B cell (primary cell): ENCODE measurements around the gene RBM33. TPM values are rescaled to one million over a fixed set of nuclear protein-coding genes. Genes with fewer than 3 reads are reported as not detected.

Experiments
- ATAC-seq: fragments of 200-7000 bp; cut with Tn5 transposase; one replicate; pipeline ENCODE4 v1.10.0; 2021; ENCODE audit warnings: low read depth, mild to moderate bottlenecking, moderate number of reproducible peaks, moderate library complexity
- CTCF ChIA-PET: fragments of 350-600 bp; sonication (Branson Sonifier 250); formaldehyde crosslinking; loops from one replicate; lab custom pipeline; 2021; ENCODE audit warnings: antibody characterized with exemption, inconsistent platforms; lab: Charles Lee
- POLR2A ChIA-PET: fragments of 350-600 bp; sonication (Branson Sonifier 250); formaldehyde crosslinking; loops from one replicate; lab custom pipeline; 2021; ENCODE audit warnings: antibody characterized with exemption; lab: Charles Lee
- DNase-seq: peaks from one replicate; pipeline ENCODE4 v3.0.0; 2013
- H2AFZ ChIP-seq: 2 replicates; pipeline ENCODE4 v1.6.1; 2012; ENCODE audit warnings: mild to moderate bottlenecking, low read depth, low read length; ENCODE audit not compliant: insufficient read depth, poor library complexity, severe bottlenecking
- H3K27ac ChIP-seq, 2 donors: 1 replicate in 1 of 2; 2 replicates in 1 of 2; pipeline ENCODE4 v1.5.1; 2012 to 2013; ENCODE audit warnings: low read length in 2 of 2, mild to moderate bottlenecking in 2 of 2, moderate library complexity in 1 of 2
- H3K27me3 ChIP-seq, 4 experiments: fragments of 200-600 bp in 1 of 4; sonication (generic) in 1 of 4; replicated peaks in 1 of 4; 1 replicate in 2 of 4; 2 replicates in 2 of 4; pipeline versions ENCODE4 v1.6.1 to v1.7.0; 2013 to 2016; ENCODE audit warnings: low read length in 3 of 4, mild to moderate bottlenecking in 2 of 4, mixed read lengths in 1 of 4, moderate library complexity in 1 of 4; ENCODE audit not compliant: insufficient read depth in 4 of 4, control insufficient read depth in 3 of 4; ENCODE audit errors: control extremely low read depth in 1 of 4
- H3K36me3 ChIP-seq, 2 experiments: replicated peaks in 1 of 2; 1 replicate in 1 of 2; 2 replicates in 1 of 2; pipeline versions ENCODE4 v1.6.1 to v1.7.1; 2013; ENCODE audit warnings: low read length in 1 of 2; ENCODE audit not compliant: insufficient read depth in 2 of 2, control insufficient read depth in 1 of 2; ENCODE audit errors: control extremely low read depth in 1 of 2, extremely low read depth in 1 of 2
- H3K4me1 ChIP-seq, 2 donors: fragments of 200-600 bp in 1 of 2; sonication (generic) in 1 of 2; 1 replicate in 1 of 2; 2 replicates in 1 of 2; pipeline versions ENCODE4 v1.5.1 to v1.6.1; 2013 to 2017; ENCODE audit warnings: low read length in 2 of 2; ENCODE audit not compliant: control insufficient read depth in 2 of 2, insufficient read depth in 2 of 2
- H3K4me2 ChIP-seq: replicated peaks from 2 replicates; pipeline ENCODE3; 2012; ENCODE audit warnings: mild to moderate bottlenecking, low read depth, low read length; ENCODE audit not compliant: poor library complexity, severe bottlenecking
- H3K4me3 ChIP-seq, 5 experiments: fragments of 200-600 bp in 1 of 5; sonication (generic) in 1 of 5; 1 replicate in 3 of 5; 2 replicates in 2 of 5; pipeline versions ENCODE4 v1.5.1 to v1.7.0; 2011 to 2016; ENCODE audit warnings: low read length in 4 of 5, mild to moderate bottlenecking in 4 of 5, low read depth in 2 of 5, control low read depth in 1 of 5, moderate library complexity in 1 of 5; ENCODE audit not compliant: insufficient read depth in 1 of 5; ENCODE audit errors: control extremely low read depth in 1 of 5, extremely low read depth in 1 of 5
- H3K79me2 ChIP-seq: fragments of 200-600 bp; sonication (generic); one replicate; pipeline ENCODE4 v1.6.0; 2016; ENCODE audit warnings: low read length; ENCODE audit not compliant: control insufficient read depth, insufficient read depth
- H3K9ac ChIP-seq: fragments of 200-600 bp; sonication (generic); 2 replicates; pipeline ENCODE4 v1.6.1; 2017; ENCODE audit warnings: mild to moderate bottlenecking, low read length, moderate library complexity
- H3K9me3 ChIP-seq, 3 donors: one replicate each; pipeline versions ENCODE4 v1.6.1 to v1.7.1; 2013; ENCODE audit warnings: low read length in 2 of 3; ENCODE audit not compliant: control insufficient read depth in 2 of 3, insufficient read depth in 1 of 3; ENCODE audit errors: control extremely low read depth in 1 of 3
- H4K20me1 ChIP-seq: 2 replicates; pipeline ENCODE4 v1.6.0; 2012; ENCODE audit warnings: mild to moderate bottlenecking, low read length; ENCODE audit not compliant: insufficient read depth, control insufficient read depth, poor library complexity, severe bottlenecking
- H3K27ac Mint-ChIP-seq: one replicate; pipeline ENCODE4 v1.8.0; 2021; ENCODE audit warnings: mixed read lengths
- H3K27me3 Mint-ChIP-seq: one replicate; pipeline ENCODE4 v1.8.0; 2021; ENCODE audit warnings: mixed read lengths
- H3K4me1 Mint-ChIP-seq: one replicate; pipeline ENCODE4 v1.8.0; 2021; ENCODE audit warnings: mixed read lengths
- H3K4me3 Mint-ChIP-seq: one replicate; pipeline ENCODE4 v1.8.0; 2021; ENCODE audit warnings: mixed read lengths
- H3K9me3 Mint-ChIP-seq: one replicate; pipeline ENCODE4 v1.8.0; 2022; ENCODE audit warnings: mixed read lengths; ENCODE audit not compliant: insufficient read depth
- EZH2 ChIP-seq: IDR thresholded peaks from 2 replicates; pipeline ENCODE4 v1.6.1; 2012; ENCODE audit warnings: borderline replicate concordance, low read depth, mild to moderate bottlenecking, moderate library complexity, low read length; ENCODE audit not compliant: insufficient read depth, poor library complexity, severe bottlenecking
- WGBS: methylation state at CpG from one replicate; pipeline ENCODE4 v1.1.5; 2013; ENCODE audit warnings: missing lambda C conversion rate; ENCODE audit not compliant: insufficient coverage; 5-methylcytosine and 5-hydroxymethylcytosine counted together
- intact Hi-C: fragments of 100-400 bp; cut with micrococcal nuclease; formaldehyde crosslinking; loops from one replicate; pipeline ENCODE4 v1.10.0; 2022
- polyA plus RNA-seq: library from polyadenylated mRNA; depleted of rRNA; stranded (reverse); fragments of >200 nt; gene quantifications from 2 replicates; pipeline ENCODE4 v1.2.3, GENCODE V29; 2012
- total RNA-seq, 2 donors: library from RNA; stranded (reverse); fragments of 120-200 nt in 1 of 2; gene quantifications; 1 replicate in 1 of 2; 2 replicates in 1 of 2; pipeline versions ENCODE4 v1.2.3 to v1.2.4, GENCODE V29; 2013 to 2022
- TF ChIP-seq, protein P1 (sequence below): fragments of 200-600 bp; IDR thresholded peaks from one replicate; pipeline ENCODE4 v1.8.0; 2022; ENCODE audit warnings: antibody characterized with exemption, mild to moderate bottlenecking

RBM33 gene
- total and polyA plus RNA-seq, 2 donors (not counting 1 experiment from before 2014, with no cell fraction given), result 33.5 to 189 TPM

DNA sequence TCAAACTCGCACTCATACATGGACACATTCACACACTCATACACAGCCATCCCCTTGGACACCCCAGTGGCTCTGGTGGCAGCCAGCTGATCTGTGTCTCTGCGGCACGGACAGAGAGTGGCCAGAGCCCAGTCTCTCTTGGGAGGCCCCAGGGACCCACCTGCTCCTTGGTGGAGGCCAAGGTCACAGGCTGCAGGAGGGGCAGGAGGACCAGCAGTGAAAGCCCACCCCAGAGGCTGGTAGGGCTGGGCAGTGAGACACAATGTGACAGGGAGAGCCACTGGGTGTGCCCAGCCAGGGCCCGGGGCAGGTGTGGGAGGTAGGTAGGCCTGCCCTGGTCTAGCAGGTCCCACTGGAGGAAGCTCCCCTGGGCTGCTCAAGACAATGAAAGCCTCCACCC lies 149.3 kb downstream of the RBM33 start:
- H3K36me3 ChIP-seq, result no peaks in the 10 kb centered on the region
- peaks cover 0 to 22% (median 6%) of the 10 kb centered on the region in 4 experiments for H3K27me3 ChIP-seq
- no peak overlapping the region for H3K4me3 Mint-ChIP-seq
- TF ChIP-seq, protein P1, sequence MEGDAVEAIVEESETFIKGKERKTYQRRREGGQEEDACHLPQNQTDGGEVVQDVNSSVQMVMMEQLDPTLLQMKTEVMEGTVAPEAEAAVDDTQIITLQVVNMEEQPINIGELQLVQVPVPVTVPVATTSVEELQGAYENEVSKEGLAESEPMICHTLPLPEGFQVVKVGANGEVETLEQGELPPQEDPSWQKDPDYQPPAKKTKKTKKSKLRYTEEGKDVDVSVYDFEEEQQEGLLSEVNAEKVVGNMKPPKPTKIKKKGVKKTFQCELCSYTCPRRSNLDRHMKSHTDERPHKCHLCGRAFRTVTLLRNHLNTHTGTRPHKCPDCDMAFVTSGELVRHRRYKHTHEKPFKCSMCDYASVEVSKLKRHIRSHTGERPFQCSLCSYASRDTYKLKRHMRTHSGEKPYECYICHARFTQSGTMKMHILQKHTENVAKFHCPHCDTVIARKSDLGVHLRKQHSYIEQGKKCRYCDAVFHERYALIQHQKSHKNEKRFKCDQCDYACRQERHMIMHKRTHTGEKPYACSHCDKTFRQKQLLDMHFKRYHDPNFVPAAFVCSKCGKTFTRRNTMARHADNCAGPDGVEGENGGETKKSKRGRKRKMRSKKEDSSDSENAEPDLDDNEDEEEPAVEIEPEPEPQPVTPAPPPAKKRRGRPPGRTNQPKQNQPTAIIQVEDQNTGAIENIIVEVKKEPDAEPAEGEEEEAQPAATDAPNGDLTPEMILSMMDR, result no peak
- TF ChIP-seq EZH2, result no peak
- no peak overlapping the region for H3K4me2 ChIP-seq
- intact Hi-C loops, result no loop called here
- WGBS, result 95% methylated on average over 4 of the region's 4 CpGs
- H3K9me3 Mint-ChIP-seq, result no peaks in the 10 kb centered on the region
- ATAC-seq (no peak), DNase-seq (no peak)
- no peaks in the 10 kb centered on the region for H4K20me1 ChIP-seq
- H2AFZ ChIP-seq, result no peak overlapping the region
- H3K4me1 Mint-ChIP-seq, result peaks cover 6% of the 10 kb centered on the region
- peaks cover 11 to 14% of the 10 kb centered on the region in 2 donors for H3K4me1 ChIP-seq
- H3K79me2 ChIP-seq, result no peaks in the 10 kb centered on the region
- ChIA-PET POLR2A (interaction anchor here (0.6 kb wide), 1 partner anchor 230 kb away, joined by 5 read pairs; no protein-coding TSS in a partner anchor), CTCF (no interaction called here)
- H3K27ac ChIP-seq, result no peak overlapping the region
- no peak overlapping the region for H3K9ac ChIP-seq
- no peak overlapping the region for H3K4me3 ChIP-seq
- H3K9me3 ChIP-seq, result no peaks in the 10 kb centered on the region
- no peak overlapping the region for H3K27ac Mint-ChIP-seq
- H3K27me3 Mint-ChIP-seq, result peaks cover 18% of the 10 kb centered on the region

DNA sequence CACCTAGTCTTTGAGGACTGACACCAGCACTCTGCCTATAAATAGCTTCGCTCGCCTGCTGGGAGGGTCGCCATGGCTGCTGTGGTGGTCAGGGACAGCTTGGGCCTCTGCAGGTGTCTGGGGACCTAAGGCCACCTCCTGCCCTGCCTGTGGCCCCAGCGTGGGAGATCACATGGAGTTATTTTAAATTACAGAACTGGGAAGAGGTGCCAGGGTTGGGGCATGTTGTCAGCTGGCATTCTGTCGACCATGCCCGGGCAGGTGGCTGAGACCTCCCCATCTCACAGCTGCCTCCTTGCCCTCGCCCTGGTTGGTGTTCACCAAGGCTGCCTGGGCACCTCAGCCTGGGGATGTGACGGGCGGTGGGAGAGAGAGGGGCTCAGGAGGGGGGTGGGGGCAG lies 149.7 kb downstream of the RBM33 start:
- CTCF ChIA-PET, result no interaction called here

More for the DNA sequence above, 149.7 kb downstream of the RBM33 start:
- no peaks in the 10 kb centered on the region for H3K9me3 ChIP-seq
- no peak overlapping the region for H3K27ac Mint-ChIP-seq
- H2AFZ ChIP-seq, result no peak overlapping the region
- no peak overlapping the region for H3K4me3 Mint-ChIP-seq
- H3K4me1 ChIP-seq, result peaks cover 16 to 18% of the 10 kb centered on the region in 2 donors
- intact Hi-C loops, result no loop called here
- ATAC-seq, result no peak
- no peaks in the 10 kb centered on the region for H3K79me2 ChIP-seq
- H3K4me3 ChIP-seq, result no peak overlapping the region
- POLR2A ChIA-PET, result interaction anchor here (0.6 kb wide), 1 partner anchor 230 kb away, joined by 5 read pairs; no protein-coding TSS in a partner anchor
- peaks cover 10% of the 10 kb centered on the region for H3K4me1 Mint-ChIP-seq
- no peak overlapping the region for H3K4me2 ChIP-seq
- no peaks in the 10 kb centered on the region for H3K36me3 ChIP-seq
- no peaks in the 10 kb centered on the region for H3K9me3 Mint-ChIP-seq
- DNase-seq, result no peak
- peaks cover 20% of the 10 kb centered on the region for H3K27me3 Mint-ChIP-seq
- H3K9ac ChIP-seq, result no peak overlapping the region
- no peaks in the 10 kb centered on the region for H4K20me1 ChIP-seq
- 81% methylated on average over 3 of the region's 9 CpGs for WGBS
- no peak overlapping the region for H3K27ac ChIP-seq
- peaks cover 0 to 25% (median 6%) of the 10 kb centered on the region in 4 experiments for H3K27me3 ChIP-seq
- no peak for TF ChIP-seq EZH2
- TF ChIP-seq, protein P1, result no peak
